Measurements from ENCODE around the gene TMEM145. TPM values are rescaled to one million over a fixed set of nuclear protein-coding genes. Genes with fewer than 3 reads are reported as not detected.

TMEM145 gene
- total RNA-seq, 1 experiment from 2014 or later = 1.2 TPM

DNA sequence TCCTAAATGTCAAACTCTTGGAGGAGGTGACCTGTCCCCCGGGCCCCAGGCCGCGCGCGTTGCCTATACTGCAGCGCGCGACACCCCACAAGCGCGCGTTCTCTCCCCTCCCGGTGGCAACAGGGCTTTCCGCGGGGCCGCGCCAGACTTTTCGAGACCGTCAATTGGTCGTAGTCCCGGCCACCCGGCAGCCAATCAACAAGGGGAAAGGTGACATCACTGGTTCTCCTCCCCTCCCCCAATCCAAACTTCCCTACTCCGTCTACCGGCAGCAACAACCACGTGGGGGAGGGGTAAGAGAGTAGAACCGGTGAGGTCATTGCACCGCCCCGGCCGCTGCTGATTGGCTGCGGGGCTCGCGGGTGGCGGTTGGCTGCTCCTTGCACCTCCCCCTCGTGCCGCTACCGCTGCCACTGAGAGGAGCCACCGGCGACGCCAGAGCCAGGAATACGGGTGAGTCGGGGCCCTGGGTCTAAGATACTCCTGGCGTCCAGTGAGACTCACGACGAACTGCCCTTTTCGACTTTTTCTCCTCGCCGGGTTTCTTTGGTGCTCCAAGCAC, 44.9 kb upstream of the TMEM145 start:
- no peak for TF ChIP-seq EZH2 (IDR thresholded peaks at IDR 0.05; ENCODE audit: low read depth)
- TF ChIP-seq, protein P1, sequence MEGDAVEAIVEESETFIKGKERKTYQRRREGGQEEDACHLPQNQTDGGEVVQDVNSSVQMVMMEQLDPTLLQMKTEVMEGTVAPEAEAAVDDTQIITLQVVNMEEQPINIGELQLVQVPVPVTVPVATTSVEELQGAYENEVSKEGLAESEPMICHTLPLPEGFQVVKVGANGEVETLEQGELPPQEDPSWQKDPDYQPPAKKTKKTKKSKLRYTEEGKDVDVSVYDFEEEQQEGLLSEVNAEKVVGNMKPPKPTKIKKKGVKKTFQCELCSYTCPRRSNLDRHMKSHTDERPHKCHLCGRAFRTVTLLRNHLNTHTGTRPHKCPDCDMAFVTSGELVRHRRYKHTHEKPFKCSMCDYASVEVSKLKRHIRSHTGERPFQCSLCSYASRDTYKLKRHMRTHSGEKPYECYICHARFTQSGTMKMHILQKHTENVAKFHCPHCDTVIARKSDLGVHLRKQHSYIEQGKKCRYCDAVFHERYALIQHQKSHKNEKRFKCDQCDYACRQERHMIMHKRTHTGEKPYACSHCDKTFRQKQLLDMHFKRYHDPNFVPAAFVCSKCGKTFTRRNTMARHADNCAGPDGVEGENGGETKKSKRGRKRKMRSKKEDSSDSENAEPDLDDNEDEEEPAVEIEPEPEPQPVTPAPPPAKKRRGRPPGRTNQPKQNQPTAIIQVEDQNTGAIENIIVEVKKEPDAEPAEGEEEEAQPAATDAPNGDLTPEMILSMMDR (conservative IDR thresholded peaks at IDR 0.05) = no peak
- peak overlapping the region; percentile 70 for H3K27ac ChIP-seq
- H2AFZ ChIP-seq = peak overlapping the region; percentile 89
- H4K20me1 ChIP-seq (ENCODE audit: insufficient read depth) = no peaks in the 10 kb centered on the region
- H3F3A ChIP-seq (ENCODE audit: insufficient read depth, low read depth) = no peaks in the 10 kb centered on the region; the same call in 1 of the 2 replicates
- ChIA-PET CTCF (no interaction called here), POLR2A (ENCODE audit: unreplicated experiment) (no interaction called here)
- DNase-seq = peak; percentile 95 to 98
- H3K36me3 ChIP-seq (ENCODE audit: low read depth) = no peaks in the 10 kb centered on the region
- peak overlapping the region; percentile 76 for H3K4me3 ChIP-seq
- peak overlapping the region; percentile 93 for H3K4me2 ChIP-seq
- no peaks in the 10 kb centered on the region for H3K27me3 ChIP-seq (ENCODE audit: insufficient read depth, low read depth)
- H3K79me2 ChIP-seq (ENCODE audit: low read depth) = peaks cover 19% of the 10 kb centered on the region
- no peaks in the 10 kb centered on the region for H3K9me3 ChIP-seq (ENCODE audit: insufficient read depth, low read depth)
- no TSS peak for BruUV-seq (replicated peaks)
- H3K9me2 ChIP-seq (ENCODE audit: insufficient read depth) = no peaks in the 10 kb centered on the region
- peaks cover 20% of the 10 kb centered on the region for H3K4me1 ChIP-seq (replicated peaks; ENCODE audit: insufficient read depth)
- intact Hi-C loops (cut with micrococcal nuclease; ENCODE audit: unreplicated experiment) = loop anchor here (1.0 kb wide), 3 partner anchors 12 to 25 kb away; partner anchors contain the start of gene ERF

DNA sequence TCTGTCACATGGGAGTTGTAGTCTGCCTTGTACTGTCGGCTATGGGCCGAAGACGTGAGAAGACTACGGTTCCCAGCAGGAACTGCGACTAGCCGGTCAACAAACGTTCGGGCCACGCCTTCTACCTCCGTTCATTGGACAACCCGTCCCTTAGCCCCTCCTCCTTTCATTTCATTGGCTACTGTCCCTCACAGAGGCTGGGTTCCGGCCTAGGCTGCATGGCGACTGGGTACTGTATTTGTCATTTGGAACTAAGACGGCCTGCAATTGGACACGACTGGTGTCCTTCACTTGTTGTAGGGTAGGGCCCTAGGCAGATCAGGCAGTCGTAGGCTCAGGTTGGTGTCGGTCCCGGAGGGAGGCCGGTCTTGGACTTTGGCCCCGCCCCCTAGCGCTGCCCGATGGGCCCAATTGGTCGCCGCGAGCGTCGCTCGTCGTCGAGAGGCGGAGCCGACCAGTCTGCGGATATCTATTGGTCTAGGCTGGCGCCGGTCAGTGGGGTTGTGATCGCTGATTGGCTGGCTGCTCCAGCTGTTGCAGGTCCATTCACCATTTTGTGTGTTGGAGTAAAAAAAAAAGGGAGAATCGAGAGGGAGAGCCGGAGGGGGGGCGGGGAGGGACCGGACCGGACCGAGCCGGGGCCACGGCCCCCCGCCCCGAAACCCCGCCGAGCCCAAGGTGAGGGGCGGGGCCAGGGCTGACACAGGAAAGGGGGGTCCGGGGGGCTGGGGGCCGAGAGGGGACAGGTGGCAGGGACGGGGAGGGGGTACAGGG, 44.2 kb upstream of the TMEM145 start, which contains the start of gene CIC:
CIC (plus strand) TSS at position 549 of the 774 bp plus-strand sequence. CDS start 2,532 bp downstream, outside the sequence.
- H3K36me3 ChIP-seq (ENCODE audit: low read depth) = no peaks in the 10 kb centered on the region
- ChIA-PET CTCF (interaction anchor here (0.6 kb wide), 1 partner anchor 128 kb away, joined by 4 read pairs; no protein-coding TSS in a partner anchor), POLR2A (ENCODE audit: unreplicated experiment) (no interaction called here)
- H3K9me2 ChIP-seq (ENCODE audit: insufficient read depth) = no peaks in the 10 kb centered on the region
- peak within 1 kb of the TSS; percentile 89 for H2AFZ ChIP-seq
- no peaks in the 10 kb centered on the region; the same call in 1 of the 2 replicates for H3F3A ChIP-seq (ENCODE audit: insufficient read depth, low read depth)
- peaks cover 19% of the 10 kb centered on the region for H3K79me2 ChIP-seq (ENCODE audit: low read depth)
- no peaks in the 10 kb centered on the region for H3K9me3 ChIP-seq (ENCODE audit: insufficient read depth, low read depth)
- H3K4me2 ChIP-seq = peak within 1 kb of the TSS; percentile 98
- TSS peak; percentile 91 for BruUV-seq (replicated peaks)
- peak within 1 kb of the TSS; percentile 70 for H3K27ac ChIP-seq
- TF ChIP-seq, protein P1 (conservative IDR thresholded peaks at IDR 0.05) = no peak
- no peak for TF ChIP-seq EZH2 (IDR thresholded peaks at IDR 0.05; ENCODE audit: low read depth)
- peak within 1 kb of the TSS; percentile 76 for H3K4me3 ChIP-seq
- H3K27me3 ChIP-seq (ENCODE audit: insufficient read depth, low read depth) = no peaks in the 10 kb centered on the region
- H3K4me1 ChIP-seq (replicated peaks; ENCODE audit: insufficient read depth) = peaks cover 20% of the 10 kb centered on the region
- DNase-seq = peak; percentile 99 to 100
- intact Hi-C loops (cut with micrococcal nuclease; ENCODE audit: unreplicated experiment) = loop anchor here (1.0 kb wide), 3 partner anchors 11 to 26 kb away; partner anchors contain the start of gene ERF
- no peaks in the 10 kb centered on the region for H4K20me1 ChIP-seq (ENCODE audit: insufficient read depth)

DNA sequence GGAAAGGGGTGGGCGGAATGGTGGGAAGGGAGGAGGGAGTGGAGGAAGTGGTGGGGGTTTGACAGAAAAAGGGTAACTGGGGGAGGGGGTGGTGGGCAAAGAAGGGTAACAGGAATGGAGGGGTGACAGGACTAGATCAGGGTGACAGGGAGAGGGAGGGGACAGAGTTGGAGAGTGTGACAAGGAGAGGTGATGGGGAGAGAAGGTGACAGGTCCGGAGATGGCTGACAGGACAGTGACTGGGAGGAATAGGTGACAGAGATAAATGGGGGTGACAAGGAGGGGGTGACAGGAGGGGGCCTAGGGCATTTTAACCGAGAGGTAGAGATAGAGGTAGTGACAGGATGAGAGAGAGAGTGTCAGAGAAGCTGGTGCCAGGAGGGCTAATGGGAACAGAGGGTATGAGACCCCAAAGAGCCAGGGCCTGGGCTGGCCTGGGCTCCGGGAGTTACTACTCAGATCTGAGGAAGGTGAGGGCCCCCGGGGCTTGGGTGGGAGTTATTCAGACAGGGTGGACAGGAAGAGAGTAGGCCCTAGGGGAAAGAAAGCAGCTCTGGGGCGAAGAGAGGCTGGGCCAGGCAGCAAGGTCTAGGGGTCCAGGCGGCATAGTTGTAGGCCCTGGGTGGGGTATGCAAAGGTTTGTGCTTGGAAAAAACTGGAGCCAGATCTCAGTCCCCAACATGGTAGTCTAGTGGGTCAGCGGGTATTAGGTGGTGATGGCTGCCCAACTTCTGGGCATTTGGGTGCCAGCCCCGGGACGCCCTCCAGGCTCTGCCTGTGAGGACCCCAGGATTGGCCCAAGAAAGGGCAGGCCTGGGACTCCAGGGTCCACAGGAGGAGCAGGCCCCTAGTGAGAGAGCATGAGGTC, 43.4 kb upstream of the TMEM145 start:
- Histone ChIP-seq H3K36me3 (ENCODE audit: low read depth) (no peaks in the 10 kb centered on the region), H3K9me2 (ENCODE audit: insufficient read depth) (no peaks in the 10 kb centered on the region), H3K9me3 (ENCODE audit: insufficient read depth, low read depth) (no peaks in the 10 kb centered on the region), H3K4me3 (peak overlapping the region; percentile 57), H2AFZ (0 out of 2 replicates have a peak overlapping the region, but pooled peaks have one; percentile 8), H3K4me2 (peak overlapping the region; percentile 98), H3F3A (ENCODE audit: insufficient read depth, low read depth) (no peaks in the 10 kb centered on the region; the same call in 1 of the 2 replicates), H3K4me1 (replicated peaks; ENCODE audit: insufficient read depth) (peaks cover 20% of the 10 kb centered on the region), H3K27ac (peak overlapping the region; percentile 46; the same call in 1 of the 2 replicates), H3K27me3 (ENCODE audit: insufficient read depth, low read depth) (no peaks in the 10 kb centered on the region), H4K20me1 (ENCODE audit: insufficient read depth) (no peaks in the 10 kb centered on the region; the same call in 1 of the 2 replicates), H3K79me2 (ENCODE audit: low read depth) (peaks cover 19% of the 10 kb centered on the region)
- POLR2A ChIA-PET (ENCODE audit: unreplicated experiment) = interaction anchor here (1.4 kb wide), 1 partner anchor 27 kb away, joined by 7 read pairs; the partner anchor contains the start of gene GSK3A
- BruUV-seq (replicated peaks) = TSS peak; percentile 75
- no peak for TF ChIP-seq EZH2 (IDR thresholded peaks at IDR 0.05; ENCODE audit: low read depth)
- TF ChIP-seq, protein P1 (conservative IDR thresholded peaks at IDR 0.05) = no peak
- no peak for DNase-seq
- CTCF ChIA-PET = interaction anchor here (0.5 to 0.8 kb wide), 2 partner anchors 11 to 834 kb away, joined by 3 to 13 read pairs; no protein-coding TSS in a partner anchor
- intact Hi-C loops (cut with micrococcal nuclease; ENCODE audit: unreplicated experiment) = no loop called here

Data from PC-9 (cell line).